Measurements from ENCODE around the gene ZNF219. TPM values are rescaled to one million over a fixed set of nuclear protein-coding genes. Genes with fewer than 3 reads are reported as not detected.

ZNF219 gene
- polyA plus RNA-seq, 1 donor: 17.6 TPM

GRCh38 chr14:21069388-21070082, 28.9 kb downstream of the ZNF219 start:
- no peak for DNase-seq (ENCODE audit: low read depth)

GRCh38 chr14:21068521-21069387, 29.7 kb downstream of the ZNF219 start:
- no peak for DNase-seq (ENCODE audit: low read depth)

GRCh38 chr14:21066882-21067502, 31.5 kb downstream of the ZNF219 start:
- no peak for DNase-seq (ENCODE audit: low read depth)

DNA sequence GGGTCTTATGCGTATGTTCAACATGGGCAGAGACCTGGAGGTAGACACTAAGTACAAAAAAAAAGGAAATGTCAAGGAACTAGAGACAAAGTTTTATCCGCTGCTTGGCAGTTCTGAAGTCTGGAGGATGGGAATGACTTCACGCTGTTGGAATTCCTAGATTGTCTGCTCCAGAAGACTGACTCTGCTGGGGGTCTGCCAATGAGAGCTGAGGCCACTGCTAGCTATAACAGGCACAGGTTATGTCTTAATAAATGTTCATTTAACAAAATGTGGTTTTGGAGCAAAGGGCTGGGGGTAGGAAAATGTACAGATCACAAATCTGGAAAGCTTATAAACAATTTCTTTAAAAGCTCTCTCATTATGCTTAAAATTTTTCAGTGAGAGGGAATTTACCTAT, 35.0 kb downstream of the ZNF219 start:
- DNase-seq (ENCODE audit: low read depth): no peak

GRCh38 chr14:21061347-21061668, 37.1 kb downstream of the ZNF219 start:
- no peak for DNase-seq (ENCODE audit: low read depth)

DNA sequence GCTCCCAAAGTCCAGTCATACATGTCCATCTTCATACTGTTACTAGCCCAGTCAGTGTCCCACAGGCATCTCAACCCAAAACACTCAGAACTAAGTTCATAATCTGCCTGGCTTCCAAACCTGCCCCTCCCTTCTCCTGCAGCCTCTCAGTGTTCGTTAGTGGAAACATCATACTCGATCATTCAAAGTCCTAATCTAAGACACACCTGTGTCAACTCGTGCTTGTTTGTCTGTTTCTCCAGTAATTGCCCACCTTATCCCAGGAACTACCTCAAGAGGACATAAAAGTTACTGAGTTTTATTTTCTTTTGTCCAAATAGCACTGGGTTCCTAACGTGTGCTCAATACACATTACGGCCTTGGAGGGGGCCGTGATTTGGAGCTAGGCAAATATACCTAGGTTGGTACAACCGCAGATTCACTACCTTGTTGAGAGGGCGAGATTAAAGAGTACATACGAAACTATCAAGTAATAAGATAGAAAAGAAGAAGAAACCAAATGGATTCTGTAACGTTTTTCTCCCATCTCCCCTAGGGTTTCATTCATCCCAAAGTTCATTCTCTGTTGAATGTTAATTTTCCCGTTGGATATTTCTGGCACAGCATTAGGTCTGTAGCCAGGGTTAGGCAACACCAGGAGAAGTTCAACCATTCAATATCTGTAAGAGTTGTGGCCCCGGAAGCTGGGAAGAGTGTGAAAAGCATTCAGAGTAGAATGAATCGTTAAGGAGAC, 37.7 kb downstream of the ZNF219 start:
- DNase-seq (ENCODE audit: low read depth): no peak

DNA sequence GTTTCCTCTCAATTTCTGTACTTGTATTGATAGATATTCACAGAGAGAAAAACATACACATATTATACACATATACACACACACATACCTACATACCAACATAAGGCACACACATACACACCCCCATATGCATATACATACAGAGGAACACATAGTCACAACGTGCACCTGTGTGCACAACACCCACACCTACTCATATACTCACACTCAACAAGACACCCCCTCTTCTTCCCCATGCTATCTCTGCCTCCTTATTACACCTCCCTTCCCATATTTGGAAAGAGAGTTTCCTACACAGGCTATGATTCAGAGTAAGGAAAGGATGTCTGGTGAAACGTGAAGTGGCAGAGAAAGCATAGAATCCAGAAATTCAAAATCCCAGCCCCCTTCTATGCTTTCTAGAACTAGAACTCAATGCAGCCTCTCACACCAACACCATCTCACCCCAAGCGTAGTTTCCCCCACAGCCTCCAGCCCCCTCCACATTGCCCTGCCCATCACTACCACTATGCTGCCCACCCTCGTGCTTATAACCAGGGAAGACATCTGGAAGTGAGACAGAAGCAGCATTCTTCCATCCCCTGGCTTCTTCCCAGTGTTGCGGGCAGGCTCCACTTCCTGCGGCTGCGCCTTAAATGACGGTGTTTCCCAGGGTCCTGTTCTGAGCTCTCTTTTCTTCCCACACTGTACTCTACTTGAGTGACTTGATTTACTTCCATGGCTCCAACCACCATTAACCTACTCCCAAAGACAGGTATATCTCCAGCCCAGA, 38.4 kb downstream of the ZNF219 start:
- DNase-seq (ENCODE audit: low read depth): no peak

DNA sequence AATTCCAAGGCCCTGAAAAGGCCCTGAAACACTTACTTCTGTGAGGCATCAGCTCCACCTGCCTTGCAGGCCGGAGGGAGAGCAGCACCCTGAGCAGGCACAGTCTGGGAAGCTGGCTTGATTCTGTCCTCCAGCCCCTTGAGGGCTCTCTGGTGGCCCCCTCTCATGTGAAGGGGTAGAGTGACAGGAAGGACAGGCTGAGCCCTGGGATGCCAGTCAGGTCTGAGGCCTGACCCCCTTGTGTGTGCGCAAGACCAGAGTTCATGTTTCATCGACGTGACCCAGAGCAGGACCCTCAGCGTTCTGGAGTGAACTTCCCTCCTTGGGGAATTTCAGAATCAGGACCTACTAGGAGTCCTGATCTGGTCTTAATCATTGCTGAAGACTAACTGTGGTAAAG, 39.6 kb downstream of the ZNF219 start:
- no peak for DNase-seq (ENCODE audit: low read depth)

DNA sequence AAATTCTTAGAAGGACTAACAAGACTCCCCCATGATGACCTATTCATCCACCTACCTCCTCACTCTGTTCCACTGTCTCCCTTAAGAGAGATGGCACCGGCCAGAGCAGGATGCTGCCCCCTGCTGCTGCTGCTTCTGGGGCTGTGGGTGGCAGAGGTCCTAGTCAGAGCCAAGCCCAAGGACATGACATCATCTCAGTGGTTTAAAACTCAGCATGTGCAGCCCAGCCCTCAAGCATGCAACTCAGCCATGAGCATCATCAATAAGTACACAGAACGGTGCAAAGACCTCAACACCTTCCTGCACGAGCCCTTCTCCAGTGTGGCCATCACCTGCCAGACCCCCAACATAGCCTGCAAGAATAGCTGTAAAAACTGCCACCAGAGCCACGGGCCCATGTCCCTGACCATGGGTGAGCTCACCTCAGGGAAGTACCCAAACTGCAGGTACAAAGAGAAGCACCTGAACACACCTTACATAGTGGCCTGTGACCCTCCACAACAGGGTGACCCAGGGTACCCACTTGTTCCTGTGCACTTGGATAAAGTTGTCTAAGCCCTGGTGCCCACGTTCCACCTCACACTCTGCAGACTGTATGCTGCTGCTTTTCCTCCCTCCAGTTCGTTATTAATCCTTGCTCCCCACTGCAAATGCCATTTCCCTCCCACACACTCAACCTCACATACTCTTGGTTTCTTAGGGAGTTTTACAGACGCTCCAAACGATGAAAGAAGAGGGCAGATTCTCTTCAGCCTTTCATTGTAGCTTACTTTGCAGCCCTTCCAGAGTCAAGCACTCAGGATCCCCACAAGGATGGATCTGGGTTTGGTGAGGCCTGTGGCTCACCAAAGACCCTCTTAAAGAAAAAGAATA, 40.4 kb downstream of the ZNF219 start, which contains the start of gene RNASE8:
RNASE8 (plus strand) TSS at position 20 of the 873 bp plus-strand sequence; CDS start at position 91, 71 bp downstream.
- DNase-seq (ENCODE audit: low read depth): no peak

DNA sequence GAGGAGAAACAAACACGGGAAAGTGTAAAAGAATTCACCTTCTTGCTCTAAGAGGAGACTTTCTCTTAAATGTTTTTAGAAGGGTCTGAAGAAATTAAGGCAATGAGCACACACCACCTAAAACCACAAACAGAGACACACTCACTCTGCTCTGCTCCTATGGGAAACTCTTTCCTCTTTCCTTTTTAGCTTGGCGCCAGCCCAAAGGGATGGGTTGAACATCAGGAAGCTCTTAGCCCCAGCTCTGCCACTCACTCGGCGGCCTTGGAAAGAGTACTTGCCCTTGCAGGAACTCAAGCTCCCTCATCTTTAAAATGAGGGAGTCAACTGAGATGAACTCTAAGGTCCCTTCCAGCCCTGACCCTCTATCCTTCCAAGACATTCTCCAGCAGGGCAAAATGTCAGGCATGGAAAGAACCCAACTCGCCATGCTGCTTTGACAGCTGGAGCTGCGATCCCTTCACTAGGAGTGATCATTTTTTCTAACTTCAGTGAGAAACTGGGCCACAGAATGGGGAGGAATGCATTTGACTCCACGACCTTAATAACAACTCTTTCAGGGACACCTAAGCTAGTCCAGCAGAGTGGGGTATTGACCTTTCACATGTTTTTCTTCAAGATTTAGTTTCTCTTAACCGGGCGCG, 41.8 kb downstream of the ZNF219 start:
- no peak for DNase-seq (ENCODE audit: low read depth)

- no peak for DNase-seq (ENCODE audit: low read depth)
Measured at GRCh38 chr14:21055432-21056117, 42.9 kb downstream of the ZNF219 start.

DNA sequence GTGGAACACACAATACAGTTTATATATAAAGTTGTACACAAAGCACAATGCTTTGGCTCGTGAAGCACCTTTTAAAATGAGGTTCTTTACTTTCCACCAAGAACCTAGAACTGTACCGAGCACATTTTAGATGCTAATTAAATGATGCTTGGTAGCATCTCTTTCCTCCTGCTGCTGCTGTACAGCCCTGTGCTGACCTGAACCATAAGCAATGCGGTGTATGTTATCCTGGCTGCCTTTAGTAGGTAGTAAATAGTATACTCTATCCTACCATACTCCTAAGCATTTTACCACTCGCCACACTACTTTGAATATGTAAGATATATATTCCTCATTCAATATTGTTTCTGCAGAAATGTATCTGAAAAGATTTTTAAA, 43.7 kb downstream of the ZNF219 start:
- no peak for DNase-seq (ENCODE audit: low read depth)

GRCh38 chr14:21054123-21054767, 44.2 kb downstream of the ZNF219 start:
- DNase-seq (ENCODE audit: low read depth): no peak

DNA sequence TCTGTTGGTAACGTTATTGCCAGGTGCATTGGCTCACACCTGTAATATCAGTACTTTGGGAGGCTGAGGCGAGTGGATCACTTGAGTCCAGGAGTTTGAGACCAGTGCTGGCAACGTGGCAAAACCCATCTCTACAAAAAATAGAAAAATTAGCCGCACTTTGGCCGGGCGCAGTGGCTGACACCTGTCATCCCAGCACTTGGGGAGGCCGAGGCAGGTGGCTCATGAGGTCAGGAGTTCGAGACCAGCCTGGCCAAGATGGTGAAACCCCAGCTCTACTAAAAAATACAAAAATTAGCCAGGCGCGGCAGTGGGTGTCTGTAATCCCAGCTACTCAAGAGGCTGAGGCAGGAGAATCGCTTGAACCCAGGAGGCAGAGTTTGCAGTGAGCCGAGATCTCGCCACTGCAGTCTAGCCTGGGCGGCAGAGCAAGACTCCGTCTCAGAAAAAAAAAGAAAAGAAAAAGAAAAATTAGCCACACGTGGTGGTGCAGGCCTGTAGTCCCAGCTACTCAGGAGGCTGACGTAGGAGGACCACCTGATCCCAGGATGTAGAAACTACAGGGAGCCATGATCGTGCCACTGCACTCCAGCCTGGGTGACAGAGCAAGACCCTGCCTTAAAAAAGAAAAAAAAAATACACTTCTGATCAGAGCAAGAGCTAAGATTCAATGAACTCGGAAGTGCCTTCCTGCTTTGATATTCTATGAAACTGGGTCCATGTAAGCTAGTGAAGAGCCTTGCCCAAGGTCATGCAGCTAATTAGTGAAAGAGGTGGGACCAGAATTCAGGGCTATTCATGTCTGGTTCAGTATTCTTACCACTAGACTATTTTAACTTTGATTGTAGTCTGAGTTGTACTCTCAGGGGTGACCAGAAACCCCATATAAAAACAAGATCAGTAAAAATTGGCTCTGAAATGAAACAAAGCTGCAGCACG, 45.0 kb downstream of the ZNF219 start:
- no peak for DNase-seq (ENCODE audit: low read depth)

DNA sequence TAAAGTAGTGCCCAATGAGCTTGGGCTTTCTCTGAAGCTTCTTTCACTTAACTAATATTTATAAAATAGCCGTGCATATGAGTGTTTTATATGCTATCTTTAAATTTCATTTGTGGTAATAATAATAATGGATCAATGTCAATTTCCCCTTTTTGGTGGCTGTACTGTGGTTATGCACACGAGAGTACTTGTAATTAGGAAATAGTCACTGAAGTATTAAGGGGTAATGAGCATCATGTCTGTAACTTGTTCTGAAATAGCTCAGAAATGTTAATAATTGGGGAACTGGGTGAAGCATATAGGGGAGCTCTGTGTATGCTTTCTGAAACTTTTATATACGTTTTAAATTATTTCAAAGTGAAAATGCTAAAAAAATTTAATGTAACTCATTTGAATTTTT, 47.9 kb downstream of the ZNF219 start:
- no peak for DNase-seq (ENCODE audit: low read depth)

DNA sequence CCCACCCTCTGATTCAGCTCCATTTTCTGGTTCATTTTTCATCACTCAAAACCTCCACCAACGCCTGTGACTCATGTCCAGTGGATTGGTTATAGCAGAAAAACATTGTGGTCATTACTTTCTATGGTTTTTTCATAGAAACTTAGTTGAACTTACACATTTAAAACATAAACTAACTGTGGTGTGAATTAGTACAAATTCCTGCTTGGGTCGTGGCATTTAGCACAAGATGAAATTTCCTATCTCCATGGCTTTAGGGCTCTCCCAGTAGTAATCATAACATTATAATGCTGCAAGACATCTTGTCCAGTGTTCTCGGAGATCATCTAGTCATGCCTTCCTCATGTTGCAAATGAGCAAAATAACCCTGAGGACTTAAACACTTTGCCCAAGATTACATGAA, 49.2 kb downstream of the ZNF219 start:
- DNase-seq (ENCODE audit: low read depth): no peak

GRCh38 chr14:21048638-21049037, 49.8 kb downstream of the ZNF219 start:
- DNase-seq (ENCODE audit: low read depth): no peak

- no peak for DNase-seq (ENCODE audit: low read depth)
Measured at GRCh38 chr14:21047378-21047781, 51.1 kb downstream of the ZNF219 start.

Data from forelimb muscle (tissue), 1 donor.